K562 (cell line): Measurements from ENCODE around the gene ERGIC1. TPM values are rescaled to one million over a fixed set of nuclear protein-coding genes. Genes with fewer than 3 reads are reported as not detected.

Experiments
- ATAC-seq: fragments of 200-7000 bp; cut with Tn5 transposase; 3 replicates; pipeline ENCODE4 v1.9.1; 2020; ENCODE audit warnings: moderate library complexity
- BruUV-seq: library from RNA; stranded (reverse); fragments of 400-500 nt; replicated peaks from 2 replicates; lab custom pipeline; 2021; lab: Mats Ljungman, UMichigan
- CTCF ChIA-PET: fragments of 300-600 bp; formaldehyde crosslinking; extraction: SDS; loops from one replicate; lab custom pipeline; 2021; ENCODE audit warnings: low intra/inter-chr PET ratio; lab: Yijun Ruan, JAX
- POLR2A ChIA-PET: fragments of 300-600, 350-650 bp; sonication (Branson Sonifier 250); formaldehyde crosslinking; extraction: SDS; loops from one replicate; lab custom pipeline; 2021; ENCODE audit warnings: antibody characterized with exemption, inconsistent platforms; lab: Yijun Ruan, JAX
- DNase-seq, 4 experiments: peaks; one replicate each; pipeline versions ENCODE4 v3.0.0 to v3.0.0-alpha.2; 2011 to 2018; ENCODE audit warnings: low spot score in 3 of 4, mixed read lengths in 3 of 4; ENCODE audit errors: extremely low read depth in 1 of 4
- FAIRE-seq: peaks from 2 replicates; lab custom pipeline; 2011; peaks lifted over from hg19 to GRCh38; lab: Jason Lieb, UNC
- H2AFZ ChIP-seq: 2 replicates; pipeline ENCODE4 v1.6.0; 2011; ENCODE audit warnings: low read depth, low read length, control low read depth, inconsistent platforms
- H3K27ac ChIP-seq: fragments of 200-600 bp; 3 replicates; pipeline ENCODE4 v1.8.0; 2011; ENCODE audit warnings: low read depth, mild to moderate bottlenecking, control low read depth, inconsistent platforms, low read length, moderate library complexity, mixed read lengths; ENCODE audit errors: extremely low read depth
- H3K27me3 ChIP-seq, 2 experiments: fragments of 300-600 bp in 1 of 2; 2 replicates in 1 of 2; 3 replicates in 1 of 2; pipeline versions ENCODE4 v1.6.0 to v1.8.0; 2011; ENCODE audit warnings: inconsistent platforms in 2 of 2, low read length in 2 of 2, mild to moderate bottlenecking in 1 of 2, mixed read lengths in 1 of 2, moderate library complexity in 1 of 2; ENCODE audit not compliant: control insufficient read depth in 2 of 2, insufficient read depth in 2 of 2
- H3K36me3 ChIP-seq: fragments of 300-600 bp; 3 replicates; pipeline ENCODE4 v1.8.0; 2011; ENCODE audit warnings: mild to moderate bottlenecking, low read length, inconsistent platforms; ENCODE audit not compliant: control insufficient read depth, insufficient read depth
- H3K4me1 ChIP-seq, 2 experiments: fragments of 200-600 bp in 1 of 2; replicated peaks in 1 of 2; 2 replicates in 1 of 2; 3 replicates in 1 of 2; pipeline versions ENCODE4 v1.5.1 to v1.8.0; 2011; ENCODE audit warnings: inconsistent platforms in 2 of 2, low read length in 2 of 2, mild to moderate bottlenecking in 1 of 2, mixed read lengths in 1 of 2, moderate library complexity in 1 of 2; ENCODE audit not compliant: control insufficient read depth in 2 of 2, insufficient read depth in 2 of 2
- H3K4me2 ChIP-seq: 2 replicates; pipeline ENCODE4 v1.6.1; 2011; ENCODE audit warnings: low read length, control low read depth, inconsistent platforms, mixed read lengths; ENCODE audit not compliant: insufficient read depth
- H3K4me3 ChIP-seq: fragments of 200-600 bp; sonication (generic), shearing (Covaris generic); 2 replicates; pipeline ENCODE4 v1.5.1; 2016; ENCODE audit warnings: control low read depth, inconsistent platforms
- H3K79me2 ChIP-seq: fragments of 200-600 bp; 3 replicates; pipeline ENCODE4 v1.8.0; 2011; ENCODE audit warnings: low read length, inconsistent platforms; ENCODE audit not compliant: control insufficient read depth, insufficient read depth
- H3K9ac ChIP-seq, 2 experiments: 2 replicates each; pipeline versions ENCODE4 v1.6.0 to v1.6.1; 2011; ENCODE audit warnings: low read depth in 2 of 2, low read length in 2 of 2, control low read depth in 1 of 2, inconsistent platforms in 1 of 2, mild to moderate bottlenecking in 1 of 2, mixed read lengths in 1 of 2; ENCODE audit not compliant: insufficient read depth in 1 of 2
- H3K9me1 ChIP-seq: one replicate; pipeline ENCODE4 v1.6.0; 2011; ENCODE audit warnings: inconsistent platforms, mild to moderate bottlenecking, low read length, moderate library complexity; ENCODE audit not compliant: control insufficient read depth, insufficient read depth
- H3K9me3 ChIP-seq: replicated peaks from 2 replicates; pipeline ENCODE4 v1.5.1; 2011; ENCODE audit warnings: low read depth, low read length, inconsistent platforms; ENCODE audit not compliant: control insufficient read depth, insufficient read depth
- H4K20me1 ChIP-seq: replicated peaks from 2 replicates; pipeline ENCODE4 v1.6.1; 2011; ENCODE audit warnings: low read length, inconsistent platforms, mixed read lengths; ENCODE audit not compliant: control insufficient read depth, insufficient read depth
- CHD1 ChIP-seq: fragments of 200-600 bp; sonication (generic); IDR thresholded peaks from one replicate; pipeline ENCODE4 v1.6.1; 2012; ENCODE audit warnings: mild to moderate bottlenecking, moderate library complexity, low read length, inconsistent platforms
- HCFC1 ChIP-seq: IDR thresholded peaks from 2 replicates; pipeline ENCODE4 v1.6.1; 2012; ENCODE audit warnings: low read depth, low read length, improper control_type of control experiment
- KDM4B ChIP-seq, 2 experiments: fragments of 450-650 bp in 1 of 2; sonication (generic) in 1 of 2; IDR thresholded peaks; 2 replicates each; pipeline ENCODE4 v1.6.1; 2016 to 2017; ENCODE audit warnings: borderline replicate concordance in 2 of 2, antibody characterized with exemption in 1 of 2, low read depth in 1 of 2, mild to moderate bottlenecking in 1 of 2
- NCOA2 ChIP-seq, 2 experiments: fragments of 450-650 bp; IDR thresholded peaks; 2 replicates each; pipeline ENCODE4 v1.6.1; 2018; ENCODE audit warnings: mild to moderate bottlenecking in 2 of 2, moderate library complexity in 1 of 2; ENCODE audit not compliant: partially characterized antibody in 2 of 2
- NCOA4 ChIP-seq: fragments of 450-650 bp; IDR thresholded peaks from 2 replicates; pipeline ENCODE4 v1.6.1; 2018; ENCODE audit warnings: mild to moderate bottlenecking; ENCODE audit not compliant: partially characterized antibody
- ZFPM2 ChIP-seq: fragments of 250-450 bp; sonication (Bioruptor Pico); IDR thresholded peaks from 2 replicates; pipeline ENCODE4 v1.5.1; 2022; ENCODE audit warnings: mild to moderate bottlenecking
- ZNF444 ChIP-seq: fragments of 250-450 bp; sonication (Bioruptor Pico); IDR thresholded peaks from 2 replicates; pipeline ENCODE4 v1.4.0; 2020; ENCODE audit warnings: mild to moderate bottlenecking, moderate library complexity
- ZNF551 ChIP-seq: fragments of 250-450 bp; sonication (Bioruptor Pico); IDR thresholded peaks from 2 replicates; pipeline ENCODE4 v1.5.0; 2021; ENCODE audit warnings: mild to moderate bottlenecking, moderate library complexity
- ZNF668 ChIP-seq: fragments of 250-450 bp; sonication (Bioruptor Pico); IDR thresholded peaks from 2 replicates; pipeline ENCODE4 v1.8.0; 2022; ENCODE audit warnings: mild to moderate bottlenecking, inconsistent platforms
- WGBS: fragments of 100-300 bp; shearing (Covaris generic); methylation state at CpG from one replicate; pipeline ENCODE4 v1.1.6; 2016; ENCODE audit warnings: low coverage, mixed read lengths; ENCODE audit not compliant: insufficient coverage; ENCODE audit errors: missing lambda C conversion rate; 5-methylcytosine and 5-hydroxymethylcytosine counted together
- in situ Hi-C: fragments of 300-500 bp; cut with MboI; formaldehyde crosslinking; loops from 4 replicates; pipeline ENCODE4 v1.15.0; 2018; ENCODE audit warnings: inconsistent platforms, mixed read lengths
- intact Hi-C: fragments of 100-400 bp; cut with micrococcal nuclease; formaldehyde crosslinking; loops from 2 replicates; pipeline ENCODE4 v1.14.2; 2022
- polyA plus RNA-seq, 8 experiments: library from polyadenylated mRNA; depleted of rRNA in 4 of 8; stranded (reverse) in 5 of 8; unstranded in 3 of 8; fragments of >200 nt; fragmentation: Nextera tagmentation in 2 of 8; fragmentation: Illumina TruSeq in 1 of 8; extraction: Ambion mirVana in 2 of 8; extraction: Trizol in 1 of 8; gene quantifications; 2 replicates each; pipeline versions ENCODE4 v1.2.1 to v1.2.3, GENCODE V29; 2011 to 2014; ENCODE audit warnings: inconsistent platforms in 1 of 8, missing spikeins in 1 of 8
- total RNA-seq, 7 experiments: library from RNA; depleted of rRNA in 6 of 7; stranded (reverse); fragments of >200 nt in 6 of 7; fragmentation: Illumina TruSeq in 2 of 7; extraction: Trizol in 2 of 7; gene quantifications; 2 replicates each; pipeline versions ENCODE4 v1.2.1 to v1.2.3, GENCODE V29; 2011 to 2021; ENCODE audit warnings: low replicate concordance in 1 of 7

ERGIC1 gene
- total and polyA plus RNA-seq, 9 of the 15 experiments (the other 6 are each of a cell fraction or from before 2014, with no cell fraction given), result 5.5 to 68.4 (median 36.4) TPM

- POLR2A ChIA-PET, result no interaction called here
- H4K20me1 ChIP-seq, result peaks cover 3% of the 10 kb centered on the region; the same call in 1 of the 2 replicates
- no TSS peak for BruUV-seq
- no peak for FAIRE-seq
- H3K27ac ChIP-seq, result no peak overlapping the region
- H3K27me3 ChIP-seq, result no peaks in the 10 kb centered on the region
- in situ Hi-C loops, result no loop called here
- DNase-seq, result no peak
- H2AFZ ChIP-seq, result no peak overlapping the region
- H3K9me1 ChIP-seq, result no peaks in the 10 kb centered on the region
- CTCF ChIA-PET, result no interaction called here
- TF ChIP-seq ZFPM2 (CRISPR knock-in tag) (no peak), CHD1 (no peak), NCOA4 (no peak), KDM4B (IDR thresholded peaks at IDR 0.05; ENCODE audit: borderline replicate concordance in 2 of 2, low read depth in 1 of 2) (no peak), ZNF551 (CRISPR knock-in tag) (no peak), HCFC1 (no peak), ZNF668 (CRISPR knock-in tag) (no peak), ZNF444 (CRISPR knock-in tag) (no peak), NCOA2 (IDR thresholded peaks at IDR 0.05; ENCODE audit: partially characterized antibody in 2 of 2) (no peak)
- H3K4me3 ChIP-seq, result no peak overlapping the region
- no peaks in the 10 kb centered on the region for H3K9me3 ChIP-seq
- 0 out of 3 replicates have a peak, but pooled peaks cover 4% of the 10 kb centered on the region for H3K79me2 ChIP-seq
- no peak overlapping the region for H3K4me2 ChIP-seq
- intact Hi-C loops, result no loop called here
- no peak for ATAC-seq
- 76% methylated on average over 8 of the region's 8 CpGs for WGBS
- H3K9ac ChIP-seq, result no peak overlapping the region
- H3K36me3 ChIP-seq, result no peaks in the 10 kb centered on the region
- peaks cover 4 to 7% of the 10 kb centered on the region in 2 experiments; a peak in 3 of 5 replicates for H3K4me1 ChIP-seq
Observed at GRCh38 chr5:172876578-172876977, 42.5 kb downstream of the ERGIC1 start.
